Neural cell (in vitro differentiated cells): ENCODE data around the gene PIGL.

Source experiments
- CTCF ChIP-seq: fragments of 450-650 bp; IDR thresholded peaks from 2 replicates; pipeline ENCODE4 v1.5.1; 2014; ENCODE audit warnings: antibody characterized with exemption, mild to moderate bottlenecking, moderate library complexity; ENCODE audit not compliant: poor library complexity, severe bottlenecking
- EP300 ChIP-seq: fragments of 450-650 bp; conservative IDR thresholded peaks from 2 replicates; pipeline ENCODE4 v1.6.1; 2014; ENCODE audit warnings: antibody characterized with exemption, mild to moderate bottlenecking, moderate library complexity; ENCODE audit not compliant: poor library complexity, severe bottlenecking
- MXI1 ChIP-seq: fragments of 450-650 bp; conservative IDR thresholded peaks from 2 replicates; pipeline ENCODE4 v1.6.1; 2014; ENCODE audit warnings: antibody characterized with exemption, mild to moderate bottlenecking; ENCODE audit not compliant: poor library complexity, severe bottlenecking
- TF ChIP-seq, protein P1 (sequence below): IDR thresholded peaks from 2 replicates; pipeline ENCODE4 v1.6.1; 2012; ENCODE audit warnings: borderline replicate concordance

- TF ChIP-seq EP300 (no peak), CTCF (no peak), MXI1 (no peak)
- TF ChIP-seq, protein P1, sequence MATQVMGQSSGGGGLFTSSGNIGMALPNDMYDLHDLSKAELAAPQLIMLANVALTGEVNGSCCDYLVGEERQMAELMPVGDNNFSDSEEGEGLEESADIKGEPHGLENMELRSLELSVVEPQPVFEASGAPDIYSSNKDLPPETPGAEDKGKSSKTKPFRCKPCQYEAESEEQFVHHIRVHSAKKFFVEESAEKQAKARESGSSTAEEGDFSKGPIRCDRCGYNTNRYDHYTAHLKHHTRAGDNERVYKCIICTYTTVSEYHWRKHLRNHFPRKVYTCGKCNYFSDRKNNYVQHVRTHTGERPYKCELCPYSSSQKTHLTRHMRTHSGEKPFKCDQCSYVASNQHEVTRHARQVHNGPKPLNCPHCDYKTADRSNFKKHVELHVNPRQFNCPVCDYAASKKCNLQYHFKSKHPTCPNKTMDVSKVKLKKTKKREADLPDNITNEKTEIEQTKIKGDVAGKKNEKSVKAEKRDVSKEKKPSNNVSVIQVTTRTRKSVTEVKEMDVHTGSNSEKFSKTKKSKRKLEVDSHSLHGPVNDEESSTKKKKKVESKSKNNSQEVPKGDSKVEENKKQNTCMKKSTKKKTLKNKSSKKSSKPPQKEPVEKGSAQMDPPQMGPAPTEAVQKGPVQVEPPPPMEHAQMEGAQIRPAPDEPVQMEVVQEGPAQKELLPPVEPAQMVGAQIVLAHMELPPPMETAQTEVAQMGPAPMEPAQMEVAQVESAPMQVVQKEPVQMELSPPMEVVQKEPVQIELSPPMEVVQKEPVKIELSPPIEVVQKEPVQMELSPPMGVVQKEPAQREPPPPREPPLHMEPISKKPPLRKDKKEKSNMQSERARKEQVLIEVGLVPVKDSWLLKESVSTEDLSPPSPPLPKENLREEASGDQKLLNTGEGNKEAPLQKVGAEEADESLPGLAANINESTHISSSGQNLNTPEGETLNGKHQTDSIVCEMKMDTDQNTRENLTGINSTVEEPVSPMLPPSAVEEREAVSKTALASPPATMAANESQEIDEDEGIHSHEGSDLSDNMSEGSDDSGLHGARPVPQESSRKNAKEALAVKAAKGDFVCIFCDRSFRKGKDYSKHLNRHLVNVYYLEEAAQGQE = no peak
Observed at GRCh38 chr17:16283705-16284104, 66.7 kb downstream of the PIGL start.
